NCI-H128 (cell line): ENCODE measurements around the gene PALM.
"Not testable (repeated sequence)": the region's sequence is repeated elsewhere in the genome, so short reads cannot be mapped to it uniquely, and the experiment has no call there.

Experiments used
- DNase-seq: peaks from one replicate; lab custom pipeline; 2025; ENCODE audit not compliant: unreplicated experiment; lab: John Stamatoyannopoulos, UW

The PALM gene

GRCh38 chr19:729965-730668 is 21.4 kb downstream of the PALM start:
- DNase-seq = no peak

- no peak for DNase-seq
Observed at GRCh38 chr19:731000-731399, 22.3 kb downstream of the PALM start.

GRCh38 chr19:732148-733069 is 23.7 kb downstream of the PALM start:
- DNase-seq = no peak

- DNase-seq = no peak
Observed at GRCh38 chr19:734716-735115, 26.0 kb downstream of the PALM start.

- DNase-seq = no peak
Observed at GRCh38 chr19:736125-736524, 27.4 kb downstream of the PALM start.

GRCh38 chr19:737591-738093 is 28.9 kb downstream of the PALM start:
- DNase-seq = no peak

GRCh38 chr19:738509-739128 is 29.9 kb downstream of the PALM start:
- DNase-seq = no peak

- no peak for DNase-seq
Observed at GRCh38 chr19:739998-740715, 31.4 kb downstream of the PALM start.

GRCh38 chr19:740816-741505 is 32.2 kb downstream of the PALM start:
- not testable (repeated sequence) for DNase-seq

- DNase-seq = no peak
Observed at GRCh38 chr19:741506-742131, 32.9 kb downstream of the PALM start.

- no peak for DNase-seq
Observed at GRCh38 chr19:742540-743075, 33.9 kb downstream of the PALM start.

- DNase-seq = no peak
Observed at GRCh38 chr19:743168-743687, 34.5 kb downstream of the PALM start.

- DNase-seq = not testable (repeated sequence)
Observed at GRCh38 chr19:745138-745537, 36.4 kb downstream of the PALM start.

GRCh38 chr19:746208-746819 is 37.6 kb downstream of the PALM start:
- DNase-seq = no peak

- no peak for DNase-seq
Observed at GRCh38 chr19:746956-747355, 38.2 kb downstream of the PALM start.

GRCh38 chr19:747432-748273 is 38.9 kb downstream of the PALM start:
- no peak for DNase-seq

GRCh38 chr19:748274-748598 is 39.5 kb downstream of the PALM start:
- no peak for DNase-seq

- no peak for DNase-seq
Observed at GRCh38 chr19:749811-750210, 41.1 kb downstream of the PALM start.
